Adrenal gland (tissue), 5 donors: Measurements from ENCODE around the gene ADGRE1.

Experiments
- CTCF ChIP-seq, 6 experiments: fragments of 450-650 bp in 4 of 6; fragments of 200-600 bp in 2 of 6; sonication (generic) in 1 of 6; IDR thresholded peaks; 1 replicate in 5 of 6; 2 replicates in 1 of 6; pipeline versions ENCODE4 v1.5.1 to v1.8.0; 2016 to 2021; ENCODE audit warnings: antibody characterized with exemption in 6 of 6, mild to moderate bottlenecking in 2 of 6, moderate library complexity in 1 of 6
- POLR2A ChIP-seq, 2 donors: fragments of 450-650 bp; IDR thresholded peaks; one replicate each; pipeline ENCODE4 v1.6.1; 2017; ENCODE audit warnings: antibody characterized with exemption in 2 of 2, mild to moderate bottlenecking in 2 of 2, moderate library complexity in 1 of 2
- donor health status: DM: no; HTN: no; CAD: no.

GRCh38 chr19:6854758-6855157 is 32.6 kb upstream of the ADGRE1 start:
- TF ChIP-seq CTCF (IDR thresholded peaks at IDR 0.05) = no peak
- no peak for TF ChIP-seq POLR2A (IDR thresholded peaks at IDR 0.05)
